Rectal smooth muscle tissue (tissue), 1 donor: ENCODE results near the gene TPI1.
A peak's percentile ranks its signal among the peaks of the same experiment; 100 is the strongest.
"Not testable (repeated sequence)": the region's sequence is repeated elsewhere in the genome, so short reads cannot be mapped to it uniquely, and the experiment has no call there.

Source experiments
- H3K27ac ChIP-seq: one replicate; pipeline ENCODE4 v1.7.0; 2013; ENCODE audit warnings: low read depth, low read length, inconsistent platforms
- H3K27me3 ChIP-seq: one replicate; pipeline ENCODE4 v1.7.0; 2013; ENCODE audit warnings: low read length; ENCODE audit not compliant: control insufficient read depth, insufficient read depth
- H3K36me3 ChIP-seq: one replicate; pipeline ENCODE4 v1.7.0; 2013; ENCODE audit warnings: low read length; ENCODE audit not compliant: control insufficient read depth, insufficient read depth
- H3K4me1 ChIP-seq: one replicate; pipeline ENCODE4 v1.7.0; 2013; ENCODE audit warnings: low read length; ENCODE audit not compliant: control insufficient read depth, insufficient read depth
- H3K4me3 ChIP-seq: one replicate; pipeline ENCODE4 v1.7.0; 2013; ENCODE audit warnings: low read length
- H3K9ac ChIP-seq: one replicate; pipeline ENCODE4 v1.7.0; 2013; ENCODE audit warnings: low read length

Gene TPI1

GRCh38 chr12:6902448-6902847 lies 35.1 kb downstream of the TPI1 start:
- Histone ChIP-seq H3K4me1 (peaks cover 8% of the 10 kb centered on the region), H3K9ac (no peak overlapping the region), H3K36me3 (no peaks in the 10 kb centered on the region), H3K27me3 (no peaks in the 10 kb centered on the region), H3K4me3 (no peak overlapping the region), H3K27ac (no peak overlapping the region)

- Histone ChIP-seq H3K27ac (no peak overlapping the region), H3K4me3 (no peak overlapping the region), H3K4me1 (peaks cover 8% of the 10 kb centered on the region), H3K36me3 (no peaks in the 10 kb centered on the region), H3K9ac (no peak overlapping the region), H3K27me3 (no peaks in the 10 kb centered on the region)
Observed at GRCh38 chr12:6903722-6904121, 36.4 kb downstream of the TPI1 start.

GRCh38 chr12:6904280-6905276 lies 37.2 kb downstream of the TPI1 start, which contains the start of gene LRRC23:
LRRC23 (plus strand) TSS chr12:6904822; CDS start chr12:6905634, 812 bp downstream.
- Histone ChIP-seq H3K27me3 (no peaks in the 10 kb centered on the region), H3K4me1 (peaks cover 8% of the 10 kb centered on the region), H3K27ac (peak within 1 kb of the TSS; percentile 75), H3K9ac (peak within 1 kb of the TSS; percentile 78), H3K4me3 (peak within 1 kb of the TSS; percentile 99), H3K36me3 (no peaks in the 10 kb centered on the region)

GRCh38 chr12:6905414-6906040 lies 38.2 kb downstream of the TPI1 start:
- Histone ChIP-seq H3K27me3 (no peaks in the 10 kb centered on the region), H3K27ac (no peak overlapping the region), H3K36me3 (no peaks in the 10 kb centered on the region), H3K4me1 (peaks cover 8% of the 10 kb centered on the region), H3K9ac (no peak overlapping the region), H3K4me3 (peak overlapping the region; percentile 99)

GRCh38 chr12:6908141-6908540 lies 40.8 kb downstream of the TPI1 start:
- not testable (repeated sequence) for H3K36me3 ChIP-seq, H3K9ac ChIP-seq, H3K4me1 ChIP-seq, H3K27me3 ChIP-seq, H3K27ac ChIP-seq, H3K4me3 ChIP-seq

GRCh38 chr12:6909421-6910145 lies 42.3 kb downstream of the TPI1 start:
- H3K9ac ChIP-seq = no peak overlapping the region
- H3K4me3 ChIP-seq = no peak overlapping the region
- H3K27ac ChIP-seq = no peak overlapping the region
- no peaks in the 10 kb centered on the region for H3K27me3 ChIP-seq
- H3K36me3 ChIP-seq = no peaks in the 10 kb centered on the region
- peaks cover 9% of the 10 kb centered on the region for H3K4me1 ChIP-seq

GRCh38 chr12:6912164-6912935 lies 45.0 kb downstream of the TPI1 start:
- Histone ChIP-seq H3K4me3 (no peak overlapping the region), H3K27me3 (no peaks in the 10 kb centered on the region), H3K4me1 (peaks cover 8% of the 10 kb centered on the region), H3K36me3 (no peaks in the 10 kb centered on the region), H3K27ac (no peak overlapping the region), H3K9ac (no peak overlapping the region)

GRCh38 chr12:6914246-6914946 lies 47.1 kb downstream of the TPI1 start, which contains the start of gene ENO2:
ENO2 (plus strand) TSS chr12:6914580; CDS start chr12:6915833, 1,253 bp downstream.
- H3K27me3 ChIP-seq = no peaks in the 10 kb centered on the region
- H3K27ac ChIP-seq = peak within 1 kb of the TSS; percentile 85
- peak within 1 kb of the TSS; percentile 74 for H3K9ac ChIP-seq
- H3K4me3 ChIP-seq = peak within 1 kb of the TSS; percentile 84
- H3K36me3 ChIP-seq = peaks cover 2% of the 10 kb centered on the region
- peaks cover 8% of the 10 kb centered on the region for H3K4me1 ChIP-seq

GRCh38 chr12:6914947-6915788 lies 47.8 kb downstream of the TPI1 start:
- Histone ChIP-seq H3K27ac (peak overlapping the region; percentile 85), H3K4me3 (peak overlapping the region; percentile 84), H3K9ac (peak overlapping the region; percentile 53), H3K27me3 (no peaks in the 10 kb centered on the region), H3K4me1 (peaks cover 8% of the 10 kb centered on the region), H3K36me3 (peaks cover 2% of the 10 kb centered on the region)

- Histone ChIP-seq H3K4me3 (no peak overlapping the region), H3K27ac (no peak overlapping the region)
Observed at GRCh38 chr12:6915789-6916285, 48.5 kb downstream of the TPI1 start.

More at GRCh38 chr12:6915789-6916285, 48.5 kb downstream of the TPI1 start:
- Histone ChIP-seq H3K4me1 (peaks cover 8% of the 10 kb centered on the region), H3K9ac (no peak overlapping the region), H3K27me3 (no peaks in the 10 kb centered on the region), H3K36me3 (peaks cover 2% of the 10 kb centered on the region)
